ENCODE measurements around the gene ITGA6. TPM values are rescaled to one million over a fixed set of nuclear protein-coding genes. Genes with fewer than 3 reads are reported as not detected.

Gene ITGA6
- total RNA-seq, 1 donor from 2014 or later: 35.3 TPM

- H3K27ac ChIP-seq (ENCODE audit: low read depth, low read length): no peak overlapping the region
- FAIRE-seq (no peak), DNase-seq (ENCODE audit: low read depth) (no peak)
- Mint-ChIP-seq H3K27ac (ENCODE audit: unreplicated experiment) (no peak overlapping the region), H3K27me3 (ENCODE audit: low read depth, unreplicated experiment) (no peaks in the 10 kb centered on the region), H3K4me3 (ENCODE audit: unreplicated experiment) (no peak overlapping the region), H3K4me1 (ENCODE audit: low read depth, unreplicated experiment) (no peaks in the 10 kb centered on the region), H3K36me3 (ENCODE audit: low read depth, unreplicated experiment) (peaks cover 10% of the 10 kb centered on the region), H3K9me3 (ENCODE audit: unreplicated experiment) (peaks cover 8% of the 10 kb centered on the region)
- peaks cover 9% of the 10 kb centered on the region for H3K36me3 ChIP-seq (ENCODE audit: insufficient read depth, low read length)
- peaks cover 4% of the 10 kb centered on the region for H3K9me3 ChIP-seq (ENCODE audit: insufficient read depth, low read depth, low read length)
- no peaks in the 10 kb centered on the region for H3K4me1 ChIP-seq (ENCODE audit: insufficient read depth, low read length)
- no peaks in the 10 kb centered on the region for H4K20me1 ChIP-seq (ENCODE audit: insufficient read depth, low read length)
- TF ChIP-seq CTCF (IDR thresholded peaks at IDR 0.05; ENCODE audit: insufficient read depth, low read depth, low read length): no peak
- TF ChIP-seq EZH2 (IDR thresholded peaks at IDR 0.05; ENCODE audit: insufficient read depth, low read length): no peak
- H3K9ac ChIP-seq (ENCODE audit: low read length): no peak overlapping the region
- no peaks in the 10 kb centered on the region for H3K27me3 ChIP-seq (ENCODE audit: insufficient read depth, low read length)
- H3K79me2 ChIP-seq (ENCODE audit: insufficient read depth, low read length): no peaks in the 10 kb centered on the region
- H3K4me2 ChIP-seq (ENCODE audit: low read length): no peak overlapping the region
- no peak overlapping the region for H2AFZ ChIP-seq (ENCODE audit: low read depth, low read length)
- H3K4me3 ChIP-seq (ENCODE audit: insufficient read depth, low read depth, low read length): no peak overlapping the region
These were observed 79.8 kb downstream of the ITGA6 start for GRCh38 chr2:172507199-172507598.

GRCh38 chr2:172510088-172510487 lies 82.7 kb downstream of the ITGA6 start:
- H3K27ac ChIP-seq (ENCODE audit: low read depth, low read length): no peak overlapping the region
- H3K27me3 ChIP-seq (ENCODE audit: insufficient read depth, low read length): no peaks in the 10 kb centered on the region
- peaks cover 22% of the 10 kb centered on the region for H3K9me3 Mint-ChIP-seq (ENCODE audit: unreplicated experiment)
- H3K36me3 Mint-ChIP-seq (ENCODE audit: low read depth, unreplicated experiment): peaks cover 14% of the 10 kb centered on the region
- H3K4me3 Mint-ChIP-seq (ENCODE audit: unreplicated experiment): no peak overlapping the region
- H2AFZ ChIP-seq (ENCODE audit: low read depth, low read length): no peak overlapping the region
- H3K27me3 Mint-ChIP-seq (ENCODE audit: low read depth, unreplicated experiment): no peaks in the 10 kb centered on the region
- H3K4me2 ChIP-seq (ENCODE audit: low read length): no peak overlapping the region
- no peaks in the 10 kb centered on the region for H4K20me1 ChIP-seq (ENCODE audit: insufficient read depth, low read length)
- FAIRE-seq: no peak
- no peak overlapping the region for H3K9ac ChIP-seq (ENCODE audit: low read length)
- no peaks in the 10 kb centered on the region for H3K36me3 ChIP-seq (ENCODE audit: insufficient read depth, low read length)
- H3K4me1 ChIP-seq (ENCODE audit: insufficient read depth, low read length): no peaks in the 10 kb centered on the region
- no peak overlapping the region for H3K27ac Mint-ChIP-seq (ENCODE audit: unreplicated experiment)
- H3K4me1 Mint-ChIP-seq (ENCODE audit: low read depth, unreplicated experiment): no peaks in the 10 kb centered on the region
- no peaks in the 10 kb centered on the region for H3K79me2 ChIP-seq (ENCODE audit: insufficient read depth, low read length)
- peaks cover 12% of the 10 kb centered on the region for H3K9me3 ChIP-seq (ENCODE audit: insufficient read depth, low read depth, low read length)
- TF ChIP-seq EZH2 (IDR thresholded peaks at IDR 0.05; ENCODE audit: insufficient read depth, low read length) (no peak), CTCF (IDR thresholded peaks at IDR 0.05; ENCODE audit: insufficient read depth, low read depth, low read length) (no peak)
- H3K4me3 ChIP-seq (ENCODE audit: insufficient read depth, low read depth, low read length): no peak overlapping the region
- no peak for DNase-seq (ENCODE audit: low read depth)

DNA sequence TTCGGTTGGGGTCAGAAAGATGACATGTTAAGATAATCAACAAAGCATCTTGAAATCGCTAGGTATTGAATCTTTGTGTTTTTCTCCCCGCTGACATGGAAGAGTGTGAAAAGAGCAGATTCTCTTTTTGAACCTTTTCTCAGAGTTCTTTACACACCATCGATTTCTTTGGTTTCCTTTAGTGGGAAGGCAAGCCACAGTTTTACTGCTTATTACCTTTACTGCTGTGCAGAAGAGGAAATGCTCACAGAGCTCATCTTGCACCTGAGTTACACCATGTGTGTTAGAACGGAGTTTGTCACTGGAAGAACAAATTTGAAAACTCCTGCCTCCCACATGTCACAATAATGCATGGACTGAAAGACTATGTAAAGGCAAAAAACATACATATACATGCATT lies 83.2 kb downstream of the ITGA6 start:
- no peak overlapping the region for H3K4me3 ChIP-seq (ENCODE audit: insufficient read depth, low read depth, low read length)
- no peaks in the 10 kb centered on the region for H4K20me1 ChIP-seq (ENCODE audit: insufficient read depth, low read length)
- H3K4me1 Mint-ChIP-seq (ENCODE audit: low read depth, unreplicated experiment): no peaks in the 10 kb centered on the region
- H2AFZ ChIP-seq (ENCODE audit: low read depth, low read length): no peak overlapping the region
- H3K27me3 Mint-ChIP-seq (ENCODE audit: low read depth, unreplicated experiment): no peaks in the 10 kb centered on the region
- DNase-seq (ENCODE audit: low read depth) (no peak), FAIRE-seq (no peak)
- H3K27ac Mint-ChIP-seq (ENCODE audit: unreplicated experiment): no peak overlapping the region
- peaks cover 12% of the 10 kb centered on the region for H3K9me3 ChIP-seq (ENCODE audit: insufficient read depth, low read depth, low read length)
- H3K9me3 Mint-ChIP-seq (ENCODE audit: unreplicated experiment): peaks cover 22% of the 10 kb centered on the region
- H3K4me3 Mint-ChIP-seq (ENCODE audit: unreplicated experiment): no peak overlapping the region
- H3K4me1 ChIP-seq (ENCODE audit: insufficient read depth, low read length): no peaks in the 10 kb centered on the region
- no peak overlapping the region for H3K9ac ChIP-seq (ENCODE audit: low read length)
- peaks cover 14% of the 10 kb centered on the region for H3K36me3 Mint-ChIP-seq (ENCODE audit: low read depth, unreplicated experiment)
- no peak overlapping the region for H3K27ac ChIP-seq (ENCODE audit: low read depth, low read length)
- no peaks in the 10 kb centered on the region for H3K27me3 ChIP-seq (ENCODE audit: insufficient read depth, low read length)
- TF ChIP-seq EZH2 (IDR thresholded peaks at IDR 0.05; ENCODE audit: insufficient read depth, low read length): no peak
- no peak for TF ChIP-seq CTCF (IDR thresholded peaks at IDR 0.05; ENCODE audit: insufficient read depth, low read depth, low read length)
- no peak overlapping the region for H3K4me2 ChIP-seq (ENCODE audit: low read length)
- no peaks in the 10 kb centered on the region for H3K36me3 ChIP-seq (ENCODE audit: insufficient read depth, low read length)
- H3K79me2 ChIP-seq (ENCODE audit: insufficient read depth, low read length): no peaks in the 10 kb centered on the region

Measured in astrocyte (in vitro differentiated cells and primary cell).